D721Med (cell line): ENCODE data around the gene ZFP36L1.

Experiments
- DNase-seq: peaks from one replicate; pipeline ENCODE4 v3.0.0; 2011; ENCODE audit warnings: low spot score; ENCODE audit not compliant: insufficient read length
- FAIRE-seq: peaks from 2 replicates; lab custom pipeline; 2011; peaks lifted over from hg19 to GRCh38; lab: Jason Lieb, UNC
- CTCF ChIP-seq: IDR thresholded peaks from 2 replicates; pipeline ENCODE4 v1.5.1; 2012; ENCODE audit warnings: mild to moderate bottlenecking, control low read depth; ENCODE audit not compliant: insufficient read depth; ENCODE audit errors: missing control alignments

ZFP36L1 gene

GRCh38 chr14:68797121-68797670, 4.3 kb upstream of the ZFP36L1 start:
- no peak for TF ChIP-seq CTCF
- DNase-seq (no peak), FAIRE-seq (no peak)

GRCh38 chr14:68796418-68797101, 3.7 kb upstream of the ZFP36L1 start:
- no peak for TF ChIP-seq CTCF
- no peak for FAIRE-seq

GRCh38 chr14:68795597-68796417, 2.9 kb upstream of the ZFP36L1 start:
- FAIRE-seq: no peak
- no peak for DNase-seq

More at GRCh38 chr14:68796418-68797101, 3.7 kb upstream of the ZFP36L1 start:
- no peak for DNase-seq

DNA sequence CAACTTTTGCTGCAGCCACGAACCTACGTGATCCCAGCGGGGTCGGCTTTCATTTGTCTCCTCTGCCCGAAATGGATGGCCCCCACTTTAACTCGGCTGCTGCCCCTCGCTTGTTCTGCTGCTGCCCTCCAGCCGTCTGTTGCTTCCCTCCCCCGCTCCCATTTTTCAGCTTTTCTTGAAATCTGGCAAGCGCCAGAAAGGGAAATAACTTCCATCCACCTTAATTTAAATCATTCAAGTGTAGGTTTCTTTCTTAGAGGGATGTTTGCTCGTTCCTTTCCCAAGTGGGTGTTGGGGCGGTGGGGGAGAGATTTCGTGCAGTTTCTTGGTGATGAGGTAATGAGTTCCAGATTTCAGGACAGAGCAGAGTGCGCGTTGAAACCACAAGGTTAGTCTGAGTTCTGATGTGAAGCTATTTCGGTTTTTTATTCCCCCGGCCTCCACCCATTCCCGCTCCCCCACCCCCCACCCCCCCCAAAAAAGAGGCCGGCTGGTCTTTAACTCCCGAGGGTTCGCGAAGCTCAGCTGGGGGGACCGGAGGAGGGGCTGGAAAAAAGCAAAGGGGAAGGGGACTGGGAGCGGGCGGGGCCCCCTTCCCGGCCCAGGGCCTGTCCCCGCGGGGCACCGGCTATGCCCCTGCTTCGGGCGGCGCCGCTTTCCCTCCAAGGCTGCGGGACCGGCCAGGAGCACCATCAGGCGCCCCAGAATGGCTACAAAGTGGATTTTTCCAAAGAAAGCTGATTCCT, 2.2 kb upstream of the ZFP36L1 start:
- FAIRE-seq (no peak), DNase-seq (no peak)
- no peak for TF ChIP-seq CTCF

More at GRCh38 chr14:68795597-68796417, 2.9 kb upstream of the ZFP36L1 start:
- TF ChIP-seq CTCF: peak; percentile 16

DNA sequence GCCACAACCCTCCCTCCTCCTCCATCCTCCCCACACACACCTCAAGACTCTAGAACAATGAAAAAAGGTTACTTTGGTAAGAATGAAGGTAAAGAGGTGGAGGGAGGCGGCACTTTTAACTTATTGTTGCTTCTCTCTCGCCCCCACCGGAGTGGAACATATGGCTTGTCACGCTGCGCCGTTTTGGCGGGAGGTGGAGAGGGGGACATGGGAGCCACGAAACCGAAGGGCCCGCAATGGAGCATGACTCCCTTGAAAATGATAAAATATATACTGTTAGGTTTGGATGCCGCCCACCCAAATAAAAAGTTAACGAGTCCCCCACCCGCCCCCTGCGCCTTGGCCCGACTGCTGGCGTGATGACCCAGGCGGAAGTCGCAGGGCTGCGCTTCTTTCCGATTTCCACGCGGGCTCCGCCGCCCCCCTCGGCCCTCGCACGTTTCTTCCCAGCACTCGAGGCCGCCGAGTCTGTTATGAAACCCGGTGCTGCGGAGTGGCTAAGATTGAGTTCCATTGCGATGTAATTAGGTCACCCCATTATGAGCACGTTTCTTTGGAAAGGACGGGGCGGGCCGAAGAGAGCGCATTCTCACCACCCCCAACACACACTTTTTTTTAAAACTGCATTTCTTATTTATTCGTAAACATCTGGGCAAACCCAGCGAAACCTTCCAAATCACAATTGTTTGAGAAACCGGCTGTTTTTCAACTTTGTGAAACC, 1.4 kb upstream of the ZFP36L1 start:
- FAIRE-seq (no peak), DNase-seq (no peak)
- no peak for TF ChIP-seq CTCF

GRCh38 chr14:68793734-68794129, 865 bp upstream of the ZFP36L1 start:
- FAIRE-seq (no peak), DNase-seq (no peak)

More at GRCh38 chr14:68793734-68794129, 865 bp upstream of the ZFP36L1 start:
- no peak for TF ChIP-seq CTCF
